Kidney glomerular epithelial cell (primary cell): Measurements from ENCODE around the gene SCNN1A.
"Not testable (repeated sequence)": the region's sequence is repeated elsewhere in the genome, so short reads cannot be mapped to it uniquely, and the experiment has no call there.

Experiments
- DNase-seq: peaks from one replicate; lab custom pipeline; 2025; lab: John Stamatoyannopoulos, UW

The SCNN1A gene

DNA sequence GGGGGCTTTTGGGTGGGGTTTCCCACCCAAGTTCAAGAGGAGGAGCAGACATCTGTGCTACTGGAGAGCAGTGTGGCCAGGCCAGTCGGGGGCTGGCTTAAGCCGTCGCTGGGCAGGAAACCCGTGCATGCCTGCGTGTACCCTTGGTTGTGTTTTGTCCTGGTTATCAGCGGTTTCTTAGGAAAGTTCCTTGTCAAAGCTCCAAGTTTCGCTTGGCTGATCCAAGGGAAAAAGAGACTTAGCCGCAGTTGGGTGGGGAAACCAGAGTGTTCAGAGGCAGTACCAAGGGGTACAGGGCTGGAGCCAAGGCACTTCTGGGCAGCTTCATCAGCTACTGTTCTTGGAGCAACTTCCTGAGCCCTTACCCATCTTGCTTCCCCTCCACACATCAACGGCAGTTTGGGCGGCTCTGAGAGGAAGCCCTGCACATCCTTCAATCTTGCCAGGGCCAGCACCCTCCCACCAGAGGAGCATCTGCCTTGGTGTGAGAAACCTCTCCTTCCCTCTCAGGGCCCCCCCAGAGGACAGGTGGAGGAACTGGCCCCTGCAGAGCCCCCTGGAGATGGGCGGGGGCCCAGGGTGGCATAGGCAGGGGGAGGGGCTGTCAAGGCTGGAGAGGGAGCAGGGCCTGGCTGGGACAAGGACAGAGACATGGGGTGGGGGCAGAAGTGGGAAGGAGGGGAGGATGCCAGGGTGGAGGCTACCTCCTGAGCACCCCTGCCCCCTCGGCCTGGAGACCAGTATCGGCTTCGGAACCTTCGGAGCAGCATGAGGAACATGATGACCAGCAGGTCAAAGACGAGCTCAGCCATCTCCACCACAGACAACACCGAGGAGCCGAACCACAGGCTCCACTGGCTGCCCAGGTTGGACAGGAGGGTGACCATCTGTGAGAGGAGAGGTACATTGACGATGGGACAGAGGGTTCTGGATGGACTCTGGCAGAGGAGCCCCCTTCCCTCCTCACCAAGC, 27.7 kb downstream of the SCNN1A start:
- DNase-seq = no peak

- DNase-seq = no peak
Observed at GRCh38 chr12:6346942-6347341, 28.4 kb downstream of the SCNN1A start.

GRCh38 chr12:6346235-6346832, 29.0 kb downstream of the SCNN1A start:
- DNase-seq = no peak

DNA sequence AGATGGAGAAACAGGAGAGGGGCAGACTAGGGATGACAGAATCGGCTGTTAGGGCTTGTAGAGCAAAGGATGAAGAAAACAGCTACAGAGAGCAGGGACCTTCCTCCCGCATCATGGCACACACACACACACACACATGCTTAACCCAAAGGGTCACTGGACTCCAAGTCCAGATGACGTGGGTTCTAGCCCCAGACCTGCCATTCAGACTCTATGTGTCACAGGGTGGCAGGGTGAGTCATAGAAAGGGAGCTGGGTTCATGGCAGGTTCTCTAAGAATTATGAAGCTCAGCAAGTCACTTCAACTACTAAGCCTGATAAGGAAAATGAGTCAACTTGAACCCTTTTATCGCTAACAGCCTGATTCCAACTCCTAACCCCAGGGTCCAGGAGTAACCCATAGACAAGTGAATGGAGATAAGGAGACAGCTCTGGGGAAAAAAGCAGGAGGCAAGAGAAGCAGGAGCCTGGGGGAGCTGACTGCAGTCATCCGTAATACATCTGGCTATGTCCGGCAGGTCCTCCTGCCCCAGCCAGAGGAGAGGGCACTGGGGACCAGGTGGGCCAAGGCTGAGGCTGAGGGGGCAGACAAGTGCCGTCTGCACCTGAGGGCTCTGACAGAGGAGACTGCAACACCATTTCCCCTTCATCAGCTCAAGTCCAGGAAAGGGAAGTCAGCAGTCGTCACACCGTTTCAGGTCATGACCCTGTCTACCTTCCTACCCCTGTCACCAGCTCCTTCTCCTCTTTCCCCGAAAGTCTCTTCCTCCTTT, 29.9 kb downstream of the SCNN1A start:
- peak; percentile 80 for DNase-seq

DNA sequence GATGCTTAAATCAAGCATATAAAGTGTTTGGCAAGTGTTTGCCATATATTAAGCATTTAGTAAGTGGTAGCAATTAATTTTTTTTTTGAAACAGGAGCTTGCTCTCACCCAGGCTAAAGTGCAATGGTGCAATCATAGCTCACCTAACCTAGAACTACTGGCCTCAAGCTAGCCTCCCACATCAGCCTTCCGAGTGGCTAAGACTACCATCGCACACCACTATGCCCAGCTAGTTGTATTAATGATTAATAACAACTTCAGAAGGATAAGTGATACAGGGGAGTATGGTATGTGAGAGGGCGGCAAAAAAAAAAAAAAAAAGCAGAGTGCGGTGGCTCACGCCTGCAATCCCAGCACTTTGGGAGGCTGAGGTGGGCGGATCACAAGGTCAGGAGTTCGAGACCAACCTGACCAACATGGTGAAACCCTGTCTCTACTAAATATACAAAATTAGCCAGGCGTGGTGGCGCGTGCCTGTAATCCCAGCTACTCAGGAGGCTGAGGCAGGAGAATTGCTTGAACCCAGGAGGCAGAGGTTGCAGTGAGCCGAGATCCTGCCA, 31.2 kb downstream of the SCNN1A start:
- DNase-seq = not testable (repeated sequence)

- DNase-seq = no peak
Observed at GRCh38 chr12:6343518-6343917, 31.8 kb downstream of the SCNN1A start.

GRCh38 chr12:6342140-6342889, 33.0 kb downstream of the SCNN1A start:
- no peak for DNase-seq

GRCh38 chr12:6341417-6342139, 33.8 kb downstream of the SCNN1A start, which contains the start of gene TNFRSF1A:
TSS of gene TNFRSF1A (minus strand) at chr12:6342076. CDS start at chr12:6341814, 262 bp downstream.
- peak; percentile 73 for DNase-seq

DNA sequence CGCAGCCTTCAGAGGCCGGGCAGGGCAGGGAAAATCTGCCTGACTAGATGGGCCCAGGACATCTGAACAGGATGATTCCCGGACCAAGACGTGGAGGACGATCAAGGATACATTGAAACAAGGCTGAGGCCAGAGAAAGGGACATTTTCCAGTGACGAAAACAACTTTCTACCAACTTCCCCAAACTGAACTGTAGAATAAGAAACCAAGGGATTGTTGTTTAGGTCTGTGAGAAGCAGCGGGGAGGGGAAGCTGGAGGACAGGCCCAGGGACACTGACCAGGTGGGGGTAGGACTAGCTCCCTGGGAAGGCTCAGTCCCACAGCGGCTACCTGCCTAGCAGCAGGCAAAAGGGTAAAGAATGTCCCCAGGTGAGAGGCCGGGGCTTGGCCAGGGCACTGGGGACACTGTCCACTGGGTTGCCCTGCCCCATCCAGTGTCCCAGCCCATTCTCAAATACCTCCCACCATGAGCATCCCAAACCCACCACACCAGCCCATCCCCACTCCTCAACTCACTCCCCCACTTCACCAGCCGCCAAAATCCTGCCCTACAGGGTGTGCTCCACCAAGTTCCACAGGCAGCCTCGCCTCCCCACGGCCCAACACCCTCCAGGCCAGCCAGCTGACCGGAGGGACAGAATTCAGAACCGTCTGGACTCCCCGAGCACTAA, 34.5 kb downstream of the SCNN1A start:
- no peak for DNase-seq

DNA sequence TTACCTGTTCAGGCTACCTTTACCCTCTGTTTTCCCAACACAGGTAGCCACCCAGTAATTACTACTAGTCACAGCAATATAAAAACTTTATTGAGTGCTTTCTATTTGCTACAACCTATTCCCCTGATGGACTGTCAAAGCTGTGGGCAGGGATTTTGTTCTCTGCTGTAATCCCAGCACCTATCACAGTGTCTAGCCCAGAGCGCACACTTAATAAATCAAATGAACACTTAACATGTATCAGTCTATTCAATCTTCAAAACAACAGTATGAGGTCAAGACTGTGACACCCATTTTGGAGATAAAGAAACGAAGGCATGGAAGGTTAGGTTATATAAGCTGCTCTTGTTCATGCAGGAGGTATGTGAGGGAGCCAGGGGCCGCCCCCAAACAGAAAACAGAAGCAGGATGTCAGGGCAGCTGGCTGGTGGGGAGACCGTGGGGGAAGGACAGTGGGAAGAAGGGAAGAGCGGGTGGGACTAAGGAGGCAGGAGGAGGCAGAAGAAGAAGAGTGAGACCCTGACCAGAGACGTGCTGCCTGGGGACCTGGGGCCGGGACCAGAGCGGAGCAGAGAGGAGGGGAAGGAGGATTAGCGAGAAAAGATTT, 35.2 kb downstream of the SCNN1A start:
- peak; percentile 51 for DNase-seq

DNA sequence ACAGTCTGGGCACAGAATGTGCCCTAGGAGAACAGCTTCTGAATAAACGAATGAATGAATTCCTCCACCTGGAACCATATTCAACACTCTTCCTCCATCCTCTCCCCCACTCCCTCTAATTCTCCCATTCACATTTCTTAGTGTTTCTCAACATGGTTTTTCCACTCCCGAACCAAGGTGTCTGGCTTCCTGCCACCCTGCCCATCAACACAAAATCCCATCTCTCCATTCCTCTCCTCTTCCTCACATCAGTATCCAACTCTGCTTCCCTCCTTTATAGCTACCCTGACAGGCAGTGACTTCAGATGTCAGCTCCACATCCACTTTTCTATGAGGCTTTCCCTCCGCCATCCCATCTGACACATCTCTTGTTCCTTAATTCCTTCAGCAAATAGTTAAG, 36.4 kb downstream of the SCNN1A start:
- DNase-seq = no peak

DNA sequence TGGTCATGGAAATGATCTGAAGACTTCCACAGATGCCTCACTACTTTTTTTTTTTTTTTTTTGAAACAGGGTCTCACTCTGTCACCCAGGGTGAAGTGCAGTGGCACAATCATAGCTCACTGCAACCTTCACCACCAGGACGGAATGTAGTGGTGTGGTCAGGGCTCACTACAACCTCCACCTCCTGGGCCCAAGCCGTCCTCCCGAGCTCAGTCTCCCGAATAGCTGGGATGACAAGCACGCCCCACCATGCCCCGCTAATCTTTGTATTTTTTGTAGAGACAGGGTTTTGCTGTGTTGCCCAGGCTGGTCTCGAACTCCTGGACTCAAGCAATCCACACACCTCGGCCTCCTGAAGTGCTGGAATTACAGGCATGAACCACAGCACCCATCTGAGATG, 36.8 kb downstream of the SCNN1A start:
- DNase-seq = not testable (repeated sequence)

DNA sequence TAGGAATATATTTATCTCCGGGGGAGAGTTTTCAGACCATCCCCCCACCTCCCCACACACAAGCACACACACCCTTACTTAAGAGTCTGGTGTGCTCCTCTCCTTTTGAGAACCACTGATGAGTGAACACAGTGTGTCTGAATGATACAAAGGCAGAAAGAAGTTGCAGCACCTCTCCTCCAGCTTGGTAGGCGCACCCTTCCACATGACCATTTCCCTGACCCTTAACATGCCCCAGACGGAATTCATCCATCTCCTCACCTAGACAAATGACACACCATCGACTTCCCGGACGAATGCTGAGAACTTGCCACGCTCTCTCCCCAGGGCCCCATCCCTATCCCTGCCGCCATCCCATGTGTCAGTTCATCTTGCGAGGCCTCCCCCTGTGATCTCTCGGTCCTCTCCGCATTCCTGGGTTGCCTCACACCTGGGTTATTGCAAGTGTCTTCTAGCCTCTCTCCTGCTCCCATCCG, 37.4 kb downstream of the SCNN1A start:
- peak; percentile 13 for DNase-seq

GRCh38 chr12:6336889-6337853, 38.2 kb downstream of the SCNN1A start:
- DNase-seq = no peak

GRCh38 chr12:6336079-6336888, 39.1 kb downstream of the SCNN1A start:
- DNase-seq = peak; percentile 95

- DNase-seq = peak; percentile 75
Observed at GRCh38 chr12:6335451-6336078, 39.8 kb downstream of the SCNN1A start.

DNA sequence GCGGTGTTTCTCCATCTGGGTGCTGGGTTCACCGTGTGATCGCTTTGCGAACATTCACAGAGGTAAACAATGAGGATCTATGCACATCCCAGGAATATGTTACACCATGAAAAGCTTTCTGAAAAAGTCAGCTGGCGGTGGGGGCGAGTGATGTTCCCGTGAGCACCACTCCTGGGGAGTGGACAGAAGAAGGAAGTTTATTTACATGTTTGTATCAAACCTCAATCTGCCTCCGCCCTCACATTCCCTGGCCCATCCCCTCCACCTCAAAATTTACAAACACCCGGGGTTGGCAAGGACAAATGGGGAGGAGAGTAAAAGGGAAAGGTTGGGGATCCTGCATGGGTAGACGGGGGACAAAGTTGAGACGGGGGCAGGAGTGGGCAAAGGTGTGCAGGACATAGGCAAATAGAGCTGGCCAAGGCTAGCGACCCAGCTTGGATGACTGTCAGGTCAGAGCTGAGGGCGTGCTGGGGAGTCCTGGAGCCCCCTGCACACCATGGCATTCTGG, 40.4 kb downstream of the SCNN1A start:
- DNase-seq = no peak
